Ishikawa (cell line): ENCODE results near the gene SCN7A.

ENCODE experiments used
- CEBPB ChIP-seq: IDR thresholded peaks from 2 replicates; pipeline ENCODE4 v1.6.1; 2012
- CREB1 ChIP-seq: IDR thresholded peaks from 2 replicates; pipeline ENCODE4 v1.6.1; 2012; ENCODE audit warnings: low read depth
- EGR1 ChIP-seq: IDR thresholded peaks from 2 replicates; pipeline ENCODE4 v1.6.1; 2012
- EP300 ChIP-seq: IDR thresholded peaks from 2 replicates; pipeline ENCODE4 v1.6.1; 2012; ENCODE audit warnings: borderline replicate concordance
- FOXM1 ChIP-seq: IDR thresholded peaks from 2 replicates; pipeline ENCODE4 v1.6.1; 2012; ENCODE audit warnings: low read depth, borderline replicate concordance
- NFIC ChIP-seq: IDR thresholded peaks from 2 replicates; pipeline ENCODE4 v1.6.1; 2012
- RAD21 ChIP-seq: IDR thresholded peaks from 2 replicates; pipeline ENCODE4 v1.6.1; 2012; ENCODE audit warnings: low read depth
- TAF1 ChIP-seq: IDR thresholded peaks from 2 replicates; pipeline ENCODE4 v1.6.1; 2012; ENCODE audit warnings: low read depth, mild to moderate bottlenecking
- TCF12 ChIP-seq: IDR thresholded peaks from 2 replicates; pipeline ENCODE4 v1.6.1; 2012; ENCODE audit warnings: low read depth
- TEAD4 ChIP-seq: IDR thresholded peaks from 2 replicates; pipeline ENCODE4 v1.6.1; 2012
- YY1 ChIP-seq: IDR thresholded peaks from 2 replicates; pipeline ENCODE4 v1.6.1; 2012; ENCODE audit warnings: low read depth
- ZBTB7A ChIP-seq: IDR thresholded peaks from 2 replicates; pipeline ENCODE4 v1.6.1; 2012; ENCODE audit warnings: low read depth
- TF ChIP-seq, protein P1 (sequence below): IDR thresholded peaks from 2 replicates; pipeline ENCODE4 v1.6.1; 2012
- TF ChIP-seq, protein P2 (sequence below): IDR thresholded peaks from 2 replicates; pipeline ENCODE4 v1.6.1; 2012; ENCODE audit warnings: low read depth, mild to moderate bottlenecking
- TF ChIP-seq, protein P3 (sequence below): IDR thresholded peaks from 2 replicates; pipeline ENCODE4 v1.6.1; 2012

The SCN7A gene

DNA sequence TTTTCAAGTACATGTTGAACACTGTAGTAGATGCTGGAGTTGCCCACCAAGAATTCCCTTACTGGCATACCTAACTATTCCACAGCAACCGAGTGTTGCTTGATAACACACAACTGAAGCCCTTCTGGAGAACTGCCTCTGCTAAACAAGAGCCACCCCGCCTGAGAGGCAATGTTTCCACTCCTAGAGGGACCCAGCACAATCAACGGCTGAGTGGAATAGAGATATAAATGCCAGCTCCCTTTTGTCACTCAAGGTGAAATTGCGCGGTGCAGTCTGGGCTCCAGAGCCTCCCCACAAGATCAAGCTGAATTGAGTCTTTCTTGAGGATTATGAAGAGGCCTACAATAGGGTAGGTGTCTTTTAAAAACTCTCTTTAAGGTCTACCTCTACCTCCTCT, 69.2 kb downstream of the SCN7A start:
- TF ChIP-seq FOXM1 (no peak), ZBTB7A (no peak), YY1 (no peak), TEAD4 (no peak), TCF12 (no peak), TAF1 (no peak), EP300 (no peak), EGR1 (no peak), RAD21 (no peak)
- TF ChIP-seq, protein P1, sequence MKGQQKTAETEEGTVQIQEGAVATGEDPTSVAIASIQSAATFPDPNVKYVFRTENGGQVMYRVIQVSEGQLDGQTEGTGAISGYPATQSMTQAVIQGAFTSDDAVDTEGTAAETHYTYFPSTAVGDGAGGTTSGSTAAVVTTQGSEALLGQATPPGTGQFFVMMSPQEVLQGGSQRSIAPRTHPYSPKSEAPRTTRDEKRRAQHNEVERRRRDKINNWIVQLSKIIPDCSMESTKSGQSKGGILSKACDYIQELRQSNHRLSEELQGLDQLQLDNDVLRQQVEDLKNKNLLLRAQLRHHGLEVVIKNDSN, result no peak
- TF ChIP-seq, protein P2, sequence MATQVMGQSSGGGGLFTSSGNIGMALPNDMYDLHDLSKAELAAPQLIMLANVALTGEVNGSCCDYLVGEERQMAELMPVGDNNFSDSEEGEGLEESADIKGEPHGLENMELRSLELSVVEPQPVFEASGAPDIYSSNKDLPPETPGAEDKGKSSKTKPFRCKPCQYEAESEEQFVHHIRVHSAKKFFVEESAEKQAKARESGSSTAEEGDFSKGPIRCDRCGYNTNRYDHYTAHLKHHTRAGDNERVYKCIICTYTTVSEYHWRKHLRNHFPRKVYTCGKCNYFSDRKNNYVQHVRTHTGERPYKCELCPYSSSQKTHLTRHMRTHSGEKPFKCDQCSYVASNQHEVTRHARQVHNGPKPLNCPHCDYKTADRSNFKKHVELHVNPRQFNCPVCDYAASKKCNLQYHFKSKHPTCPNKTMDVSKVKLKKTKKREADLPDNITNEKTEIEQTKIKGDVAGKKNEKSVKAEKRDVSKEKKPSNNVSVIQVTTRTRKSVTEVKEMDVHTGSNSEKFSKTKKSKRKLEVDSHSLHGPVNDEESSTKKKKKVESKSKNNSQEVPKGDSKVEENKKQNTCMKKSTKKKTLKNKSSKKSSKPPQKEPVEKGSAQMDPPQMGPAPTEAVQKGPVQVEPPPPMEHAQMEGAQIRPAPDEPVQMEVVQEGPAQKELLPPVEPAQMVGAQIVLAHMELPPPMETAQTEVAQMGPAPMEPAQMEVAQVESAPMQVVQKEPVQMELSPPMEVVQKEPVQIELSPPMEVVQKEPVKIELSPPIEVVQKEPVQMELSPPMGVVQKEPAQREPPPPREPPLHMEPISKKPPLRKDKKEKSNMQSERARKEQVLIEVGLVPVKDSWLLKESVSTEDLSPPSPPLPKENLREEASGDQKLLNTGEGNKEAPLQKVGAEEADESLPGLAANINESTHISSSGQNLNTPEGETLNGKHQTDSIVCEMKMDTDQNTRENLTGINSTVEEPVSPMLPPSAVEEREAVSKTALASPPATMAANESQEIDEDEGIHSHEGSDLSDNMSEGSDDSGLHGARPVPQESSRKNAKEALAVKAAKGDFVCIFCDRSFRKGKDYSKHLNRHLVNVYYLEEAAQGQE, result no peak

DNA sequence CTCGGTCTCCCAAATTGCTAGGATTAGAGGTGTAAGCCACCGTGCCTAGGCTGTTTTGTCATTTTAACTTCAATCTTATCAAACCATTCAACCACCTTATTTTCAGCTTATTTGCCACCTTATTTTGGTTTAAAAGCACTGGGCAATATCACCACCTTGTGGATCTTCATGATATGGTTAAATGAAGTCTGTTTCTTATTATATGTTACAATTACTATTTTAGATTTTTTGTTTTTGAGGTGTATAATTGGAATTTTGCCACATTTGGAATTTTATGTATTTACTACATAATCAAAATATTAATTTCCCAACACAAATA, 74.5 kb downstream of the SCN7A start:
- peak; percentile 50 for TF ChIP-seq RAD21
- TF ChIP-seq, protein P3, sequence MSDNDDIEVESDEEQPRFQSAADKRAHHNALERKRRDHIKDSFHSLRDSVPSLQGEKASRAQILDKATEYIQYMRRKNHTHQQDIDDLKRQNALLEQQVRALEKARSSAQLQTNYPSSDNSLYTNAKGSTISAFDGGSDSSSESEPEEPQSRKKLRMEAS, result no peak
- TF ChIP-seq, protein P1, result no peak
- TF ChIP-seq EGR1, result no peak
- TF ChIP-seq EP300, result no peak
- no peak for TF ChIP-seq TAF1

DNA sequence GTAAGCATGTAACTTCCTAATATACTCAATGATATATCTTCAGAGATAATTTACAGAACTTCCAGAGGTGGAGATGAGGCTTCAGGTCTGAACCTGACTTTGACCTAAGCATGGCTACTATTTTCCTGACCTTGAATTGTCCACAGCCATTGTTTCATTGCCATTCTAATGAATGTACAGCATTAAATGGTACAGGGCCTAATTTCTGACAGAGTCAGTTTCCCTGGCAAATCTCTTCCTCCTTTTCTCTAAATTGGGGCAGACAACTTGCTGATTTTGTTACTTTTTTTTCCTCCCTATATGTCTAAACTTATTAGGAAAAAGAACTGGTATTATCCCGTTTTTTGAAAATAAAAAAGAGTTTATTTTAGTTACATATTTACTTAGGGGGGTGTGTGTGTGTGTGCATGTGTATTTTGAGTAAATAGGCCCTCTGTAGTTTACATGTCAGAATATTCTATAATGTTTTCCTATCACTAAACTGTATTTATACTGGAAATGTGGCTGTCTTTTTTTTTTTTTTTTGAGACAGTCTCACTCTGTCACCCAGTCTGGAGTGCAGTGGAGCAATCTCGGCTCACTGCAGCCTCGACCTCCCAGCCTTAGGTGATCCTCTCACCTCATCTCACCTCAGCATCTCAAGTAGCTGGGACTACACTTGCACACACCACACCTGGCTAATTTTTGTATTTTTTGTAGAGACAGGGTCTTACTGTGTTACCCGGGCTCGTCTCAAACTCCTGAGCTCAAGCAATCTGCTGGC, 75.0 kb downstream of the SCN7A start:
- no peak for TF ChIP-seq NFIC
- TF ChIP-seq, protein P1, result no peak
- TF ChIP-seq, protein P2, result no peak
- TF ChIP-seq EP300, result no peak
- TF ChIP-seq YY1, result no peak
- no peak for TF ChIP-seq CREB1
- TF ChIP-seq, protein P3, result no peak
- no peak for TF ChIP-seq TEAD4
- TF ChIP-seq FOXM1, result no peak
- no peak for TF ChIP-seq TAF1
- no peak for TF ChIP-seq RAD21
- no peak for TF ChIP-seq ZBTB7A
- TF ChIP-seq EGR1, result no peak
- TF ChIP-seq TCF12, result no peak
- TF ChIP-seq CEBPB, result no peak

DNA sequence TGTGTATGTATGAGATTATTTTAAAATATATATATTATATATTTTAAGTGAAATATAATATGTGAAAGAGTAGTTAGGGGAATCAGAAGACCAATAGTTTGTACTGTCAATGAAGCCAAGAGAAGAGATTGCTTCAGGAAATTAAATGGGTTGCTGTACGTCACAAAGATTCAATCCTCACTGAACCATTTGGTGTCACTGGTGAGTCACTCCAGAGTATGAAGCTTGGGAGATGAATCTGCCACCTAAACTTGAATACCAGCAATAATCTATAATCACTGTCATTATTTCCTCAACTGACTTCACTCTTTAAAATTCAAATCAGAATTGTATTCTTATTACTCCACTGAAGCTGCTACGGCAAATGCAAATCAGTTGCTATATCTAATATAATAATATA, 76.4 kb downstream of the SCN7A start:
- no peak for TF ChIP-seq TEAD4
- TF ChIP-seq RAD21, result peak; percentile 31
- TF ChIP-seq NFIC, result no peak
- TF ChIP-seq, protein P1, result no peak
- TF ChIP-seq, protein P3, result no peak

DNA sequence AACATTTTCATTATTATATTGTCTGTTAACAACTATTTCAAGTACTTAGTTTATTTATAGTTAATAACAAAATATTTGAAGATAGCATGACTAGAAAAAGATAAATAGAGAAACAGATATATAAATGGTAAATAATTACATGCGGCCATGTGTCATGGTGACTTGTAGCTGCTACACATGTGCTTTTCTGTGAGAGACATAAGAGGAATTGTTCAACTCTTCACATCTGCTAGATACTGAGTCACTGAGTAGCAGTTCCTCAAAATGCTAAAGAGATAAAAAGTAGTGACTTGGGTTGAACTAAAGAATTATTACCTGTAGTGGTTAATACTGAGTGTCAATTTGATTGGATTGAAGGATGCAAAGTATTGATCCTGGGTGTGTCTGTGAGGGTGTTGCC, 80.8 kb downstream of the SCN7A start:
- TF ChIP-seq YY1 (no peak), EP300 (no peak), NFIC (no peak), RAD21 (no peak), FOXM1 (no peak), TAF1 (no peak)
- TF ChIP-seq, protein P1, result no peak
- TF ChIP-seq, protein P3, result no peak
